ENCODE measurements around the gene ARID5B.

DNA sequence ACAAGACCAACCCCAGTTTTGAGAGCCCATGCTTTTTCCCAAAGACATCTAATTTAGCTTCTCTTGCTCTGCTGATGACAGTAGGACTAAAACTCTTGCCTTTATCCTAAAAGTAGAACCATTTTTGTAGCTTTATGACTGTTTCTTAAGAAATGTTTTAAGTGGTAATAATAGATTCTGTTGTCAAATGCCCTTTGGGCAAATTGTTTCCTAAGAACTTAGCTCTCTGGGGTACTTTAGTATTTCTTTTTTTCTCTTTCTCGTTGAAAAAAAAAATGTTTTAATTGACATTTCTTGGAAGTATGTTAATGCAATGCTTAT is 157.4 kb downstream of the ARID5B start:
- TF ChIP-seq, protein P1, sequence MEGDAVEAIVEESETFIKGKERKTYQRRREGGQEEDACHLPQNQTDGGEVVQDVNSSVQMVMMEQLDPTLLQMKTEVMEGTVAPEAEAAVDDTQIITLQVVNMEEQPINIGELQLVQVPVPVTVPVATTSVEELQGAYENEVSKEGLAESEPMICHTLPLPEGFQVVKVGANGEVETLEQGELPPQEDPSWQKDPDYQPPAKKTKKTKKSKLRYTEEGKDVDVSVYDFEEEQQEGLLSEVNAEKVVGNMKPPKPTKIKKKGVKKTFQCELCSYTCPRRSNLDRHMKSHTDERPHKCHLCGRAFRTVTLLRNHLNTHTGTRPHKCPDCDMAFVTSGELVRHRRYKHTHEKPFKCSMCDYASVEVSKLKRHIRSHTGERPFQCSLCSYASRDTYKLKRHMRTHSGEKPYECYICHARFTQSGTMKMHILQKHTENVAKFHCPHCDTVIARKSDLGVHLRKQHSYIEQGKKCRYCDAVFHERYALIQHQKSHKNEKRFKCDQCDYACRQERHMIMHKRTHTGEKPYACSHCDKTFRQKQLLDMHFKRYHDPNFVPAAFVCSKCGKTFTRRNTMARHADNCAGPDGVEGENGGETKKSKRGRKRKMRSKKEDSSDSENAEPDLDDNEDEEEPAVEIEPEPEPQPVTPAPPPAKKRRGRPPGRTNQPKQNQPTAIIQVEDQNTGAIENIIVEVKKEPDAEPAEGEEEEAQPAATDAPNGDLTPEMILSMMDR (IDR thresholded peaks at IDR 0.05): no peak
- TF ChIP-seq POLR2A (IDR thresholded peaks at IDR 0.05): no peak

All from prostate gland (tissue), 2 donors.